ENCODE measurements around the gene ENTPD7. TPM values are rescaled to one million over a fixed set of nuclear protein-coding genes. Genes with fewer than 3 reads are reported as not detected.

ENTPD7 gene
- total and polyA plus RNA-seq, 2 of the 8 experiments (the other 6 are each of a cell fraction or from before 2014, with no cell fraction given) = 5.0 to 15.6 TPM

GRCh38 chr10:99714446-99714845, 55.1 kb downstream of the ENTPD7 start:
- DNase-seq (ENCODE audit: low read depth in 1 of 2, low spot score in 2 of 2) = no peak
- H4K5ac ChIP-seq (ENCODE audit: insufficient read length, low read depth, low read length) = no peak overlapping the region
- no peak overlapping the region for H2BK5ac ChIP-seq (ENCODE audit: low read depth, low read length)
- no peaks in the 10 kb centered on the region for H3K23me2 ChIP-seq (ENCODE audit: low read depth, low read length)
- H2BK20ac ChIP-seq (ENCODE audit: low read length) = no peak overlapping the region
- H3K4ac ChIP-seq (replicated peaks; ENCODE audit: insufficient read length, low read depth, low read length) = no peak overlapping the region
- no peak overlapping the region for H3K18ac ChIP-seq (ENCODE audit: extremely low read depth, low read length)
- H2AFZ ChIP-seq (ENCODE audit: low read length) = no peak overlapping the region
- no peak overlapping the region for H2AK5ac ChIP-seq (ENCODE audit: low read depth, low read length)
- no peaks in the 10 kb centered on the region for H3K27me3 ChIP-seq (replicated peaks in 1 of 4; ENCODE audit: control insufficient read depth in 3 of 4, extremely low read depth in 1 of 4, insufficient read depth in 3 of 4, low read length in 3 of 4)
- no peak overlapping the region for H3K9ac ChIP-seq (replicated peaks in 1 of 4; ENCODE audit: extremely low read depth in 1 of 4, low read depth in 3 of 4, low read length in 3 of 4)
- H3K27ac ChIP-seq (ENCODE audit: low read depth, low read length) = no peak overlapping the region
- no peak overlapping the region for H3K4me2 ChIP-seq (ENCODE audit: insufficient read depth in 1 of 2, low read depth in 2 of 2, low read length in 2 of 2)
- no peak overlapping the region for H2BK15ac ChIP-seq (ENCODE audit: low read length)
- H2BK120ac ChIP-seq (replicated peaks; ENCODE audit: low read depth, low read length) = no peak overlapping the region
- no peak overlapping the region for H4K91ac ChIP-seq (replicated peaks; ENCODE audit: insufficient read length, low read length)
- H3K23ac ChIP-seq (ENCODE audit: insufficient read length) = no peak overlapping the region
- no peak overlapping the region for H3K56ac ChIP-seq (replicated peaks; ENCODE audit: insufficient read length, low read depth, low read length)
- 82% methylated on average over 5 of the region's 5 CpGs; no CpG with 5 or more reads in 1 of the 2 experiments for WGBS, 2 experiments (ENCODE audit: extremely low coverage in 1 of 2, insufficient coverage in 1 of 2, insufficient read length in 1 of 2, insufficient replicate concordance in 2 of 2, low coverage in 1 of 2, low lambda C conversion rate in 2 of 2, missing lambda C conversion rate in 1 of 2)
- peaks cover 7 to 54% (median 18%) of the 10 kb centered on the region in 4 experiments for H3K36me3 ChIP-seq (ENCODE audit: control insufficient read depth in 2 of 4, insufficient read depth in 4 of 4, low read length in 3 of 4)
- no peak overlapping the region for H3K14ac ChIP-seq (ENCODE audit: insufficient read length)
- TF ChIP-seq ASH2L (IDR thresholded peaks at IDR 0.05; ENCODE audit: low read length) (no peak), JUND (IDR thresholded peaks at IDR 0.05; ENCODE audit: low read length) (no peak), TBP (IDR thresholded peaks at IDR 0.05; ENCODE audit: low read depth, low read length) (no peak), CBX5 (IDR thresholded peaks at IDR 0.05; ENCODE audit: low read depth, low read length) (no peak), BRCA1 (IDR thresholded peaks at IDR 0.05; ENCODE audit: low read depth, low read length) (no peak), RAD21 (IDR thresholded peaks at IDR 0.05 in 1 of 2, conservative IDR thresholded peaks at IDR 0.05 in 1 of 2; ENCODE audit: low read depth in 2 of 2, low read length in 2 of 2) (no peak), TCF12 (IDR thresholded peaks at IDR 0.05; ENCODE audit: low read depth, low read length) (no peak), SP4 (IDR thresholded peaks at IDR 0.05; ENCODE audit: low read length) (no peak), CEBPB (IDR thresholded peaks at IDR 0.05; ENCODE audit: low read depth, low read length) (no peak), NRF1 (IDR thresholded peaks at IDR 0.05; ENCODE audit: low read depth, low read length) (no peak)
- no peaks in the 10 kb centered on the region for H3K4me1 ChIP-seq (replicated peaks in 1 of 4; ENCODE audit: control insufficient read depth in 3 of 4, insufficient read depth in 4 of 4, low read length in 3 of 4)
- no peak for FAIRE-seq
- no peaks in the 10 kb centered on the region for H3K9me3 ChIP-seq (ENCODE audit: insufficient read depth in 2 of 2, low read depth in 1 of 2, low read length in 1 of 2)
- no peaks in the 10 kb centered on the region for H4K20me1 ChIP-seq (replicated peaks in 1 of 2; ENCODE audit: control insufficient read depth in 1 of 2, insufficient read depth in 2 of 2, low read length in 2 of 2)
- ChIA-PET CTCF (ENCODE audit: partially characterized antibody) (interaction anchor here (0.6 to 1.3 kb wide), 3 partner anchors 55 to 155 kb away, joined by 3 to 6 read pairs (median 3); partner anchors contain the start of gene ENTPD7), POLR2A (ENCODE audit: partially characterized antibody) (interaction anchor here (0.6 kb wide), 2 partner anchors 85 to 322 kb away, joined by 3 to 4 read pairs; no protein-coding TSS in a partner anchor)
- H4K8ac ChIP-seq (ENCODE audit: extremely low read depth, insufficient read depth, low read length) = no peak overlapping the region
- no peaks in the 10 kb centered on the region; the same call in 1 of the 2 replicates for H3K79me1 ChIP-seq (ENCODE audit: low read depth, low read length)
- H3K4me3 ChIP-seq (ENCODE audit: extremely low read depth in 1 of 4, insufficient read depth in 2 of 4, low read depth in 3 of 4, low read length in 4 of 4) = no peak overlapping the region
- no peak overlapping the region for H2BK12ac ChIP-seq (ENCODE audit: low read depth, low read length)
- H3K79me2 ChIP-seq (ENCODE audit: control insufficient read depth in 1 of 2, insufficient read depth in 2 of 2, low read length in 2 of 2) = no peaks in the 10 kb centered on the region
